KMS-11 (cell line): Measurements from ENCODE around the gene RPP21.

Experiments
- H2AFZ ChIP-seq: fragments of 200-600 bp; sonication (generic); 2 replicates; pipeline ENCODE4 v1.6.1; 2016; ENCODE audit warnings: antibody characterized with exemption, mixed run types, low read depth
- H3K27ac ChIP-seq: fragments of 200-600 bp; sonication (generic); 2 replicates; pipeline ENCODE4 v1.6.1; 2016; ENCODE audit warnings: mild to moderate bottlenecking, mixed run types
- H3K27me3 ChIP-seq: fragments of 200-600 bp; sonication (generic); 2 replicates; pipeline ENCODE4 v1.6.1; 2017; ENCODE audit warnings: mild to moderate bottlenecking, low read depth, mixed run types, moderate library complexity; ENCODE audit not compliant: insufficient read depth
- H3K36me3 ChIP-seq: fragments of 200-600 bp; sonication (generic); 2 replicates; pipeline ENCODE4 v1.6.1; 2017; ENCODE audit warnings: mild to moderate bottlenecking, mixed run types; ENCODE audit not compliant: insufficient read depth
- H3K4me1 ChIP-seq: fragments of 200-600 bp; sonication (generic); 2 replicates; pipeline ENCODE4 v1.6.1; 2016; ENCODE audit warnings: mild to moderate bottlenecking, low read depth, mixed run types; ENCODE audit not compliant: poor library complexity, severe bottlenecking
- H3K4me2 ChIP-seq: fragments of 200-600 bp; sonication (generic); 2 replicates; pipeline ENCODE4 v1.7.0; 2016; ENCODE audit warnings: mild to moderate bottlenecking, mixed run types
- H3K4me3 ChIP-seq: fragments of 200-600 bp; sonication (generic); IDR thresholded peaks from 2 replicates; pipeline ENCODE4 v1.6.1; 2017; ENCODE audit warnings: low read depth, low read length, mixed read lengths; ENCODE audit not compliant: insufficient read depth
- H3K79me2 ChIP-seq: fragments of 200-600 bp; sonication (generic); 2 replicates; pipeline ENCODE4 v1.6.1; 2016; ENCODE audit warnings: low read depth, mixed run types; ENCODE audit not compliant: insufficient read depth
- H3K9ac ChIP-seq: fragments of 200-600 bp; sonication (generic); 2 replicates; pipeline ENCODE4 v1.6.1; 2016; ENCODE audit warnings: mild to moderate bottlenecking, mixed run types
- H4K20me1 ChIP-seq: fragments of 200-600 bp; sonication (generic); 2 replicates; pipeline ENCODE4 v1.6.1; 2016; ENCODE audit warnings: mild to moderate bottlenecking, mixed run types; ENCODE audit not compliant: insufficient read depth
- CTCF ChIP-seq: fragments of 200-600 bp; sonication (generic); conservative IDR thresholded peaks from 2 replicates; pipeline ENCODE4 v1.6.1; 2017; ENCODE audit warnings: low read depth, mild to moderate bottlenecking, antibody characterized with exemption, low read length, moderate library complexity, mixed read lengths

RPP21 gene

GRCh38 chr6:30323806-30324205, 21.1 kb upstream of the RPP21 start:
- Histone ChIP-seq H3K27ac (no peak overlapping the region), H3K4me3 (no peak overlapping the region), H3K79me2 (peaks cover 71% of the 10 kb centered on the region), H4K20me1 (no peaks in the 10 kb centered on the region; the same call in 1 of the 2 replicates), H3K36me3 (no peaks in the 10 kb centered on the region), H3K27me3 (no peaks in the 10 kb centered on the region), H2AFZ (no peak overlapping the region), H3K4me2 (no peak overlapping the region), H3K9ac (no peak overlapping the region), H3K4me1 (peaks cover 38% of the 10 kb centered on the region)
- TF ChIP-seq CTCF: no peak

DNA sequence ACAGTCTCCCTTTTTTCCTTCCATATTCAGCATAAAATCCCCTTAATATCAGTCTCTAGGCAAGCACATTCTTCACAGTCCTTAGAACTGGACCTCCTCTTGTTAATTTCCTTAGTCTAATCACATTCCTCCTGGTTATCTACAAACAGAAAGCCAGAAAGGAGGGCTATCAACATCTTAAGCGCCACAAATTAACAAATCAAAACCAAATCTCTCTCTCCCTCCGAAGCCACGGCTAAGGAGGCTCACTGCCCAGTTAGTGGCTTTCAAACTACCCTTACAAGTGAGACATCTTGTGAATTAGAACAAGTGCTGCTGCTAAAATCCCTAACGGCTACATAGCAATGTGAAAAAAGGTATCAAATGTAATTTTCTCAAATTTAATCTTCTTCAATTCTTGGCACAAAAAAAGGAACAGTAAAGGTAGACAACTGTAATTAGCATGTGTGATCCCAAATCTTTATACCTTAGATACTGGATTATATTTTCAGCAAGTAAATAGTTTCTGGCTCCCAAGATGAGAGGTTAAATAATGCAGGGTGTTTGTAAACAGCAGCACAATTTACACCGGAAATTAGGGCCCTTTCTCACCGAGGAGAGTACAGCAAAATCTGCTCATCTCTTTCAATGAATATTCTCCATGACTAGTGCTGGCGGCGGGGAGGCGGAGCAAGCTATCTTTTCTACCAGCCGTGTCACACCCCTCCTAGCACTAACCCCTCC, 19.6 kb upstream of the RPP21 start:
- TF ChIP-seq CTCF: no peak
- H2AFZ ChIP-seq: peak overlapping the region; percentile 97; the same call in 1 of the 2 replicates

DNA sequence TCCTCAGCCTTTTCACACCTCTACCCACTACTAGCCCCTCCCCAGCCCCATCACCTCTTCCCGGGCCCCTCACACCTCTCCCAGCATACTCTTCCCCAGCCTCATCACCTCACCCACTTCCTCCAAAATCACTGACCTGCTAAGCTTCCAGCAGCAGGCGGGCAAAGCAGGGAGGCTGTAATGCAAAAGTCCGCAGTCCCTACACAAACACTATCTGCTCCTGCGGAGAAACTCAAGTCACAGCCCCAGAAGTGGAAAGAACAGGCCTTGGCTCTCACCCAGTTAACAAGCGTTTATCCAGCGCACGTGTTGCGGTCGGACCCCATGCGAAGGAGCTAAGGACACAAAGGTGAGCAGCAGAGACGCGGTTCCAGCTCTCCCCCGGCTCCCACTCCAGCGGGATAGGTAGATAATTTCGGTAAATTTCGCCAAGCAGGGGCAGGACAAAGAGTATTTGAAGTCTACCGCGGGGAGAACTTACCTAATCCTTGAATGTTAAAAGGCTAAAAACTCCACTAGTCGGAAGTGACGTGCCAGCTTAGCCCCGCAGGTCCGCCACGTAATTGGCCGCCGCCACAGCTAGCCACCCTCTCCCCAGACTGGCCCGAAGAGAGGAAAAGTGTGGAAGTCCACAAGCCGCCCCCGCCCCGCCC, 19.0 kb upstream of the RPP21 start:
- Histone ChIP-seq H3K79me2 (peaks cover 51% of the 10 kb centered on the region), H2AFZ (peak overlapping the region; percentile 97)

More for the DNA sequence above, 19.6 kb upstream of the RPP21 start:
- no peak overlapping the region for H3K4me3 ChIP-seq
- peak overlapping the region; percentile 84 for H3K4me2 ChIP-seq
- H3K4me1 ChIP-seq: peaks cover 38% of the 10 kb centered on the region
- peak overlapping the region; percentile 79 for H3K27ac ChIP-seq
- H4K20me1 ChIP-seq: no peaks in the 10 kb centered on the region
- no peaks in the 10 kb centered on the region for H3K27me3 ChIP-seq
- no peaks in the 10 kb centered on the region for H3K36me3 ChIP-seq
- H3K9ac ChIP-seq: peak overlapping the region; percentile 91; the same call in 1 of the 2 replicates
- peaks cover 58% of the 10 kb centered on the region for H3K79me2 ChIP-seq

GRCh38 chr6:30326526-30327231, 18.3 kb upstream of the RPP21 start, which contains the start of gene TRIM39:
Gene TRIM39, plus strand, starts transcription at chr6:30326927. Its CDS starts 2,391 bp downstream, at chr6:30329318.
- H3K9ac ChIP-seq: peak within 1 kb of the TSS; percentile 91
- peaks cover 36% of the 10 kb centered on the region for H3K4me1 ChIP-seq
- H3K4me2 ChIP-seq: peak within 1 kb of the TSS; percentile 84
- peaks cover 45% of the 10 kb centered on the region for H3K79me2 ChIP-seq
- no peaks in the 10 kb centered on the region for H3K27me3 ChIP-seq
- peak within 1 kb of the TSS; percentile 97 for H2AFZ ChIP-seq
- peak within 1 kb of the TSS; percentile 44 for H3K4me3 ChIP-seq
- no peaks in the 10 kb centered on the region for H4K20me1 ChIP-seq
- no peaks in the 10 kb centered on the region for H3K36me3 ChIP-seq
- peak within 1 kb of the TSS; percentile 79 for H3K27ac ChIP-seq
- no peak for TF ChIP-seq CTCF

More for the DNA sequence above, 19.0 kb upstream of the RPP21 start:
- Histone ChIP-seq H3K9ac (peak overlapping the region; percentile 91), H3K27ac (peak overlapping the region; percentile 79), H3K27me3 (no peaks in the 10 kb centered on the region), H3K4me1 (peaks cover 38% of the 10 kb centered on the region), H3K4me3 (no peak overlapping the region), H3K4me2 (peak overlapping the region; percentile 84), H3K36me3 (no peaks in the 10 kb centered on the region), H4K20me1 (no peaks in the 10 kb centered on the region)
- TF ChIP-seq CTCF: no peak
